A172 (cell line): ENCODE measurements around the gene FAM118B. TPM values are rescaled to one million over a fixed set of nuclear protein-coding genes. Genes with fewer than 3 reads are reported as not detected.

Source experiments
- DNase-seq: peaks from one replicate; pipeline ENCODE4 v3.0.0-alpha.2; 2015; ENCODE audit warnings: low spot score
- total RNA-seq: library from RNA; depleted of rRNA; stranded (reverse); fragments of >200 nt; shearing (Covaris generic); gene quantifications from 2 replicates; pipeline ENCODE4 v1.2.3, GENCODE V29; 2014

The FAM118B gene
- total RNA-seq, 1 experiment from 2014 or later = 34.5 TPM

DNA sequence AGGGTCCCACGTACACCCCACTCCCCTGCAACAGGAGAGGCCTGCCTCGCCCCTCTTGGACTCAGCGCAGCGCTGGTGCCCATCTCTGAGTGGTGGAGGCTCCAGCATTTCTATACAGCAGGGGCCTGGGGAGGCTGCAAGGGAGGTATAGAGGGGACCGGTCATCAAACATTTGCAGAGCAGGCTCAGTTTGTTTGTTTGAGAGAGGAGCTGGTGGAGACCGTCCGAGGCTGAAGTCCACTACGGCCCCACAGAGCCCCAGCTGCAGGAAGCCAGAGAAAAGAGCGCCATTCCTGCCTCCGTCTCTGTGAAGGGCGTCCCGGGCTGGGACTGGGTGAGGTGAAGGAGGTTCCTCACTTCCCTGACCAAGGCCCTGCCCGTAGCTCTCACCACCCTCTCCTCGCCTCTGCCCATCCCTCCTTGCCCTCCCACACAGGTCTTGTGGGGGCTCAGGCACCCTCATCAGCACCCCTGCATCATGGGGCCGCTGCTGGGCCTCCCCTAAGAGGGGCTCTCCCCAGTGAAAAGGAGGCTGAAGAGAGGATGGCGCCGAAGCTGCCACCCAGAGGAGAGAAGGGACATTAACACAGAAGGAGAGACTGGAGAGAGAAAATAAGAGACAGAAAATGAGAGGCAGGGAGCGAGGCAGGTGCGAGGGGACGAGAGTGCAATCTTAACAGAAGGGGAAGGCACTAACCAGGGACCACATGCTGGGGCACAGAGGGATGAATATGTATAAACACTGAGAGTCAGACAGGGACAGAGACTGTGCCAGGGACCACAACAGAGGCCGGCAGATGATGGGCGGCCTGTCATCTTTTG is 24.7 kb upstream of the FAM118B start:
- no peak for DNase-seq

DNA sequence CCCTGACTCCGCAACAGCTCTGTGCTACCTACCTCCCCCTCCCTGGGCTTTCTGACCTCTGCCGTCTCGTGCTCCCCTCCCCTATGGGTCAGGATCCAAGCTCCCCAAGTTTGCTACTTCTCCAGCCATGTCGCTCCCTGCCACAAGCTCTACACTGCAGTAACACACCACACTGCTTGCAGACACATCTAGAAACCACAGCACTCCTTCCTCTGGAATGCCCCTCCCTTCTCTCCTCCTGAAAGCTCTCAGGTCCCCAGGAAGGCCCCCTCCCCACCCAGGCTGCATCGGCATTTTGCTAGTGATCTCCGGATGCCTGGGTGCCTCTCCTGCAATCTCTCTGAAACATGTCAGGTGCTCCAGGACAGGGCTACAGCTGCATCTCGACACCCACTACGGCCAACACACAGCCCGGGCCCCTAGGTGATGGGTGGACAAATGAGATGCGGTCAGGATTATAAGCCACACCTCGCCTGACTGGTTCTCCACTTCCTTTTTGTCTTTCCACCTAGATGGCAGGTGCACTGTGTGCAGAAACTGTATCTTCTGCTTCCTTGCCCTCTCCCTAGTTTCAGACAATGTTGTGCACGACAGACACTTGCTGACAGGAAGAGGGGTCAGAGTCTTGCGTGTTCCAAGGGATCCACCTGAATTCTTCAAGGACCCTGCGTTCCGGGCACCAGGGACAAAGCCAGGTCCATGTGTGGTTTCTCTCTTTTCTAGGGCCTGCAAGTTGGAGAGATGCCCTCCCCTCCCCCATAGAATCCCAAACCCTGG is 23.1 kb upstream of the FAM118B start:
- DNase-seq = no peak

DNA sequence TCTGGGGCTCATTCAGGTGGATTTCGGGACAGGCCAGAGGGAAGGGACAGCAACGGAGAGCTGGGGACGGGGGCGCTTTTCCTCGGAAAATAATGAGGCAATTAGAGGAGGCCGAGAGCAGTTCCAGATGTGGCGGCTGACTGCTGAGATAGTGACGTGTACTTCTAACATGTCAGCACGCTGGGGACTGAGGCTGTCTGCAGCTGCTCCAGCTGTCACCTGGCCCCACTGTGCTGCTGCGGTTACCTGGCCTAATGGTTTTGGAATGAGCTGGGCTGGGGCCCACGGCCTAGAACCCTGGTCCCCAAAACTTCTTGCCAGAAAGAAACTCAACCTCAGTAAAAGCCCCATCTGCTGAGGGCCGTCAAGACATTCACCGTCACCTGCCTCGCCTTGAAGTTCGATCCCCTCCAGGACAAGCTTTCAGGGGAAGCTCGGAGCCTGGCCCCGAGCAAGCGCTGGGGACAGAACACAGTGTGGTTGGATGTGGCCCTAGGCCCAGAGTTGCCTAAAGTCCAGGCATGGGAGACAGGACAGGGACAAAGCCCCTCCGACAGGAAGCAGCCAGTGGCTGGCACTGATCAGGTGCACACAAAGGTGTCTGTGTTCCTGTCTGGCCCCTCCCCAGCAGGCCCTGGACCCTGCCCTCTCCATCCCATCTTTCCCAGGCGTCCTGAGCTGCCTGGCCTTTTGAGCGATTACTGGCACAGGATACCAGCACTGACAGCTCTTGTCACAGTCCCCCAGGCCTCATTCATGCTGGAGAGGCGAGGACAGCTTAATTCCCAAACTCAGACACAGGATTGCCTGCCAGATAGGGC is 22.3 kb upstream of the FAM118B start:
- DNase-seq = no peak

DNA sequence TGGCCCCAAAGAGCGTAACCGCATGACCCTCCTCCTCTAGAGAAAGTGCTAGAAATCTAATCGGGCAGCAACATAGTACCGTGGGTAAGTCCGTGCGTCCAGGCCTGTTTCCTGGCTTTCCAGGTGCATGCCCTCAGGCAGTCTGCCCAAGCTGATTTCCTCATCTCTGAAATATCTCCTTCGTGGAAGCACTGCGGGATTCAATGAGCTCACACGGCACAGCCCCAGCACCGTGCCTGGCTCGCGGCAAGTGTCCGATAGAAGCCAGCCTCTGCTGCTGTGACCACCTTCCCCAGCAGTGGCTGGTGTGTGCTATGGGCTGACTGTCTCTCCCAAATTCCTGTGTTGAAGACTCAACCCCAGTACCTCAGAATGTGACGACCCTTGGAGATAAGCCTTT is 20.8 kb upstream of the FAM118B start:
- no peak for DNase-seq

DNA sequence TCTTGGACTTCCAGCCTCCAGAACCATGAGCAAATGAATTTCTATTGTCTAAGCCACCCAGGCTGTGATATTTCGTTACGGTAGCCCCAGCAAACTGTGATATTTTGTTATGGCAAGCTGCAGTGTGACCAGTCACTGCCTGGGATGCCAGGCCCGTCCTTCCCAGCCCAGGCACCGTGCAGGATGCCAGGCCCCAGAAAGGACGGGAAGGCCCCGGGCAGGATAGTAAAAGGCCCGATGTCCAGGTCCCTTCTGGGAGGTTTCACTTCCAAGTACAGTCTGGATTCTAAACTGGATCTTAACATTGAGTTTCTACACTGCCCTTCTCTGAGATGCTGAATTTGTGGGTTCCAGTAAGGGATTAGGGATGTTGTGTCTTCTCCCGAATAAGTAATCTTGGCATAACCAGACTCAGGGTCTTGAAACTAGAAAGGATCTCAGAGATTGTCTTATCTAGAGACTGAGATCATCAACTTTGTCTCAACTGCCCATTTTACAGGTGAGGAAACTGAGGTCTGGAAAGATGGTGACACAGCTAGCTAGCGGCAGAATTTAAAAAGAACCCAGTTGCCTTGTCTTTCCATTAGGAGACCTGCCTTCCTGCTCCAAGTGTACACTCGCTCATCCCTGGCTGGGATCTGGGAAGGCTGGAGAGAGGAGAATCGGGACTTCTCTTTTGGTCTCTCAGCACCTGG is 20.1 kb upstream of the FAM118B start:
- DNase-seq = no peak

DNA sequence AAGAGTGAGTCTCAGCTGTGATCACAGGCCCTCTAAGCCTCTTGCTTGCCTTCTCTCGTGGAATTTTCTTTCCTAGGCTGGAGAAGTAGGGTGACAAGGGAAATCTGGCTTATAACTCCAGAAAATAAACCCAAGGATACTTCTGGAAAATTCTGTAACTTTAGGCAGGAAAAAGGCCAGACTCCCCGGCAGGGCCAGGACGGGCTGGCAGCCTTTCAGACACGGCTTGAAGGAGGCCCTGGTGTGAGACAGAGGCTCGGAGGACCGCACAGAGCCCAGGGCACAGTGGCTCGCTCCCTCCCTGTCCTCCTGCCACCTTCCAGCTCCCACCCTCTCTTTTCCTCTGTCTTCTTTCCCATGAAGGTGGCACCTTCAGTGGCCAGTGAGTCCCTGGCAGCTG is 19.2 kb upstream of the FAM118B start:
- no peak for DNase-seq

DNA sequence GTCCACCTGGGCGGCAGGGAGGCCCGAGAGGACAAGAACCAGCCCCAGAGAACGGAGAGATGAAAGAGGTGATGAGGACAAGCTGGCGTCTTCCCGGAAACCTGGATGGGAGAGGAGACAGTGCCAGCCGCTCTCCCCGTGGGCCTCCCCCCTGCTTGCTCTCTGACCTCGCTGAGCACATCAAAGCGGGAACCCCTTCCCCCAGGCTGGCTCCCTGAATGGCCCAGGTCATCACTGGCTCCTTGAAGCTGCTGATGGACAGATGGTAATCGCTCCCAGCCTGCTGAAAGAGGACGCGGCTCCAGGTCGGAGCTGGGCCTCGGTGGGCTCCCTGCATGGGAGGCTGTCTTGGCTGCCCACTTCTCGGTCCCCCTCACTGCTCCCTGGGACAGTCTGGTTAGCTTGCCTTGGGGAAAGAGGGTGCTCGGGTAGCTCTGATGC is 18.5 kb upstream of the FAM118B start:
- no peak for DNase-seq

DNA sequence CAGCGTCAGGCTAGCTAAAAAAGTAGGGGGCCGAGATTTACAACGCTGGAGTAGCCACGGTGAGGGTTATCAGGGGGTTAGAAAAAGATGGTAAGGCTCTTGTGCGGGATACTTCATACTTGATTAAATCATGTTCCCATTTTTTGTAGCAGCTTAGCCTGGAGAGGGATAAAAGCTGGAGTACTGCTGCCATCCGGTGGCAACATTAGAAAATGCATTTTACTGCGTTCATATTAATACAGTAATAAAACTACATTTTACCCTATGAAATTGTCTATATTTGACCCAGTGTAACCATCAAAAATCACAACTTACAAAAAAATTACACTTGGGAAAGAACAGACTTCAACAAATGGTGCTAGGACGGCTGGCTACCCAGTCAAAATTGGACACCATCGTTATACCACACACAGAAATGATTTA is 17.4 kb upstream of the FAM118B start:
- DNase-seq = peak; percentile 28

DNA sequence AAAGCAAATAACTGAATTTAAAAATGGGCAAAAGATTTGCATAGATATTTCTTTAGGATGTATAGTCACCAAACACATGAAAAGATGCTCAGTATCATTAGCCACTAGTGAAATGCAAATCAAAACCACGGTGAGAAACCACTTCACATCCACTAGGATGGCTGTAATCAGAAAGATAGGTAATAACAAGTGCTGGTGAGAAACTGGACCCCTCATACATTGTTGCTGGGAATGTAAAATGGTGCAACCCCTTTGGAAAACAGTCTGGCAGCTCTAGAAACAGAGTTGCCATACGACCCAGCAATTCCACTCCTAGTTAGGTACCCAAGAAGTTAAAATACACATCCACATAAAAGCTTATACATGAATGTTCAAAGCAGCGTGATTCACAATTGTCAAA is 16.5 kb upstream of the FAM118B start:
- DNase-seq = no peak

DNA sequence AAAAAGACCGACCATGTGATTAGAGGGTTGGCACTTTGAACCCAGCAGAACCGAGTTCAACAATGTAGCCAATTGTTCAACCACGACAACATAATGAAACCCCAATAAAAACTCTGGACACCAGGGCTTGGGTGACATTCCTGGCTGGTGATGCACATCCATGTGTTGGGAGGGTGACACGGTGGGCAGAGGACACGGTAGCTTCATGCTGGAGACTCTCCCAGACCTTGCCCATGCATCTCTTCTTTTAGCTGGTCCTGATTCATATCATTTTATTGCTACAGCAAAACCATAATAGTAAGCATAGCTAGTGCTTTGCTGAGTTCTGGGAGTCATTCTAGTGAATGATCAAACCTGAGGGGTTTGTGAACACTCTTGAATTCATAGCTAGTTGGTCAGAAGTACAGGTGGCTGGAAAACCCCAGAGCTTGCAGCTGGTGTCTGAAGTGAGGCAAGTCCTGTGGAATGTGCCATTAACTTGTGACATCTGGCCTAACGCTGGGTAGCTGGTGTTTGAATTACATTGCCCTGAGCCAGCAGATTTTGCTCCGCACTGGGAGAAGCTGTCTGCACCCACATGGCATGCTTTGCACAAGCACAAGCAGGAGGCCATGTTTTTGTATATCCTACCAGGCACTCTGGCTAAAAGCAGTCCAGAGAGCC is 14.2 kb upstream of the FAM118B start:
- DNase-seq = peak; percentile 35

DNA sequence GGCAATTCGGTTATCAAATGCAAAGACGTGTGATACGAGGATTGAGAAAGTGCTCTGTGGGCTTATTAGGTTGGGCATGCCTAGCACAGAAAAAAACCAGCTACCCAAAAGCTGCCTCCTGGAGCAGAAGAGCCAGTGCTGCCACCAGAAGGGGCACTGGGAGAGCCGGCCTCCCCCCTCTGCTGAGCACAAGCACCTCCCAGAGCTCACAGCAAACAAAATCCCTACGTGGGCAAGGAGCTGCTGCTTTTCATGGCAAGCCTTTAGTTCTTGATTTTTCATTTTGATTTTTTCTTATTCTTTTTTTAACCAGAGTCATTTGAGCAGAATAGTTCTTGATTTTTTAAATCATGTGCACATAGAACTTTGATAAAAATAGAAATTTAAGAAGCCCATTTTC is 12.9 kb upstream of the FAM118B start:
- DNase-seq = no peak

DNA sequence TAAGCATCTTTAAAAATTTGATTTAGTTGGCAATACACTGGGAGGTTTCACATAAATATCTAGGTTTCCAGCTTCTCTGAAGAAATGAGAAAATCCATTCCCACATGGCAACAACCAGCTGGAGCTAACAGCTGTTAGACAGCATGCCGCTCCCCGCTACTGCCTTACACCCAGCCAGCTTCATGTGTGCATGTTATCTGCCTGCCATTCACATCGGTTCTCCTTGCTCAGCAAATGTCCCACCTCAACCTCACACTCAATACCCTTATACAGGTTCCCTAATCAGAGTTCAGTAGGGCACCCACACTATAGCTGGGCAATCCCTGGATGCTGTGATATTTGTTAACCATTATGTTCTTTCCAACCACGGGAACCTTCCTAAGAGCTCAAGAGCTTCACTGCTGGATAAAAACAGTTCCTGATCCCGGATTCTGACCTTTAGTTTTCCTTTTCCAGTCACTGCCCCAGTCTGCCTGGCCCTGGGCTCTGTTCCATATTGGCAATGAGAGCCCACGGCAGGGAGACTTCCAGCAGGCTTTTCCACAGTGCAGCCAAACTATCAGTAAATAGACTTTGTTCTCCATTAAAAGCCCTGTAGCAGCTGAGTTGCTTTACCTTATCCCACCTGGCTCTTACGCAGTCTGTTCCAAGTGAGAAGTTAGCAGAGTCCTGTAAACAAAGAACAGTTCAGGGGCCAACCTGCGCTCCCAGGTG is 8.8 kb upstream of the FAM118B start:
- no peak for DNase-seq

DNA sequence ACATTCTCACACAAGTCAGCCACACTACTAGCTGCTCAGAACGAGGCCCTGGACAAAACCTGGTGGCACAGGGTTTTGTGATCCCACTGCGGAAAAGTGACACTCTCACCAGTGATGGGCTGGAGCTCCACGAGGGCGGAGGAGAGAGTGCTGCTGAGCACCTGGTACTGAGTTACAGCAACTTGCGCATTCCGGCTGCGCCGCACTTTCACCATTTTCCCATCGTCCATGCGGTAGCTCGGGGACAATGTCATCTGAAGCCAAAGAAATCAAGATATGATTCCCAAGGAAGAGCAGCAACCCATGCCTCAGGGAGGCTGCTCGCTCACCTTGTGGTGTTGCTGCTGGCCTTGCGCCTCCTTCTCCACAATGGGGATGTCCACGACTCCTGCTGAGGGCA is 6.2 kb upstream of the FAM118B start:
- no peak for DNase-seq

DNA sequence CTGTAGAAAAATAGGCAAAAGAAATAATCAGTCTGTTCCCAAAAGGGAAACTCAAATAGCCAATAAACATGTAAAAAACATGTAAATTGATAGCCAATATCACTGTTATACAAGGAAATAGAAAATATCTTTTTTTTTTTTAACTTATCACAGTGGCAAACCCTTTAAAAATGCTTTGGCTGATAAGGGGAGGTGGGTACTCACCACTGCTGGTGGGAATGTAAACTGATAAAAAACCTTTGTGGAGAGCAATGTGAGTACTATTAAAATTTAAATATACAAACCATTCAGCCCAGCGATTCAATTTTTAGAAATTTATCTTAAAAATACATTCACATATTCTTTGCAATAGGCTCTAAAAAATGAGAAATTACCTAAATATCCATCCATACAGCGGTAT is 3.7 kb upstream of the FAM118B start:
- DNase-seq = no peak

DNA sequence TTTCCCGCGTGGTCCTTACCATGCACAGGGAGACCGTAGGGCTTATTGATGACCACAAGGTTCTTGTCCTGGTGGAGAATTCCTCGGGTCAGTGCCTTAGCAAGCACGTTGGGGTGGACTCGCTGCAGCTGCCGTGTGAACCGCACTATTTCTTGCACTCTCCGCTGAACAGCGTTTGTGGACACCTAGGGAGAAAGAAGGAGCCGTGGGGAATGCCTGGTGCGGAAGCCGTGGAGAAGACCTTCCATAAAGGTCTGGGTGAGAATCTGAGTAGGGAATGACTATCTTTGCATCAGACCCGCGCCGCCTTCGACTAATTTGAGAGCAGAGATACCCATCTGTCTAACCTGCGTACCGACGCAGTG is 729 bp upstream of the FAM118B start:
- no peak for DNase-seq

DNA sequence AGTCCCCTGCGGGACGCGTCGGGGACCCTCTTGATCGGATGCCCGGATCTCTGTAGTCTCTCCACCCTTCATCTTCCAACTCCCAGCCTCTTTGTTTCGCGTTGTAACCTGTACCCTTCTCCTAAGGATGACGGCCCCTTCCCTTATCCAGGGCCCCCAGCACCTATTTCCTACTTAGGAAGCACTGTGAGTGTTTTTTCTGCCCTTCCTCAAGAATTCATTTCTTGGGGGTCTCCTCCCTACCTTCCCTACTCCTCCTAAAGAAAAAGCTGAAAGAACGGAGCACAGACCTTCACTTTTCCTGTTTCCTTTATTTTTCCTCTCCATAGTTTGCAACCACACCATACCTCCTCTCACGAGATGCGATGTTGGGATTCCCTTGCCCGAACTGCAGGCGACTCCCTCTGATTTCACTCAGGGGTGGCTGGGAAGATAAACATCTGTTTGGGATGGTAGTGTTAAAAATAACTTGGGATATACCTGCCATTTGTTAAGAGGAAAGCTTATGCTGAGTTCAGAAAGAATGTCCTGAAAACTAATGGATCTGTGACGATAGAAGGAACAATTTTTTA is 593 bp downstream of the FAM118B start:
- no peak for DNase-seq

DNA sequence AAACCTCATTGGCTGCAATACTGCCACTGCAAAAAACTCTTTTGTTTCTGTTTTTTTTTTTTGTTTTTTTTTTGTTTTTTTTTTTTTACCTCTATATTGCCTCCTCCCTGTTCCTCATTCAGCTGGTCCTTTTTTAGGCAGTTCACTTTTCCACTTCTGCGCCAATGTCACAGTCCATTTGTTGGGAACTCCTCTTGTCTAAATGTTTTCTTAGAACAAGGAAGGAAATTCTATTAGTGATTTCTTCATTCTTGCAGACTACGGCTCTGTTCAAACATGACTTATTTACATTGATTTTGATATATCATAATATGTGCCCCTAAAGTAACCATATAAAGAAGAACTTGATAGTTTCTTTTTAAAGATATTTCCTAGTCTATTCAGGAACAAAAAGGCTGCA is 2.9 kb downstream of the FAM118B start:
- DNase-seq = no peak

DNA sequence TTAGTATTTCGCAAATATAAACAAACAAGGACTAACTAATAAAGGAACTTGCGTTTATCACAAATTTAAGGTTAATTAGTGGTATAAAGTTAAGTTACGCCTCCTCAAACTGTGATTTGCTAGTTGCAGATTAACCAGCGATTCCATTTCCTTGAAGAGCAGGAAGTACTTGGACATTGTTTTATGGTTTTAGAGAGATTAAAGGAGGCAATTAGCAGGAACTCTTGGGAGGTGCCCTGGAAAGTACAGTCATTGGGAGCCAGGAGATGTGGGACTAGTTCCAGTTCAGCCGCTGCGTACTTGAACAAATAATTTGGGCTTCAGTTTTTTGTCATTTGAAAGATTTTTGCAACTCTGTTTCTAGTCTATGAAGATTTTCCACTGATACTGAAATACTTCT is 3.3 kb downstream of the FAM118B start:
- DNase-seq = no peak

DNA sequence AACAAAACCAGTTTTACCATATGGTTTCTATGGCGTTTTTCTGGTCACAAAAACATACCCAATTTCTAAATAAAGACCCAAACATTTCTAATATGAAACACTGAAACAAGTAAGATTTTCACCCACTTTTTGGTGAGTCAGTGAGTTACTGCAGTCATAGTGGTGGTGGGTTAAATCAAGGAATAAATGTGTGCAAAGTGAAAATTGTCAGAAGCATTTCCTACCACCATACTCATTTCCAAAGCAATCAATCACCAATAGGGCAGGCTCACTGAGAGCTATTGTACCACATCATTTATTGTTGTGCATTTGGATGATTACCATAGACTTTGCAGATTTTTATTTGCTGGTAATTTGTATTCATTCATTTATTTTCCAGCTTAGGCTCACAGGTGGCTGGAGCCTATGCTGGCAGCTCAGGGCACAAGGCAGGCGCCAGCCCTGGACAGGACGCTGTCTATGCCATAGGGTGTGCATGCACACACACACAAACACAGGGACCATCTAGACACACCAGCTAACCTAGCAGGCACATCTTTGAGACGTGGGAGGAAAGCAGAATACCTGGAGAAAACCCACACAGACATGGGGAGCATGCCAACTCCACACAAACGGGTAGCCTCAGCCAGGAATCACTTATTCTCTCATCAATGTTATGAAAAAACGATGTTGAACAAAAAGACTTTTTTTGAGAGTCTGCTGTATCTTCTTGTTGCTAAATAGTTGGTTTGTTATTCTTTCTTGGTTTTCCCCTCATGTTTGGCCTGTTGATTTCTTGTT is 5.1 kb downstream of the FAM118B start:
- no peak for DNase-seq
